ENCODE data around the gene GCAT.

GCAT gene

DNA sequence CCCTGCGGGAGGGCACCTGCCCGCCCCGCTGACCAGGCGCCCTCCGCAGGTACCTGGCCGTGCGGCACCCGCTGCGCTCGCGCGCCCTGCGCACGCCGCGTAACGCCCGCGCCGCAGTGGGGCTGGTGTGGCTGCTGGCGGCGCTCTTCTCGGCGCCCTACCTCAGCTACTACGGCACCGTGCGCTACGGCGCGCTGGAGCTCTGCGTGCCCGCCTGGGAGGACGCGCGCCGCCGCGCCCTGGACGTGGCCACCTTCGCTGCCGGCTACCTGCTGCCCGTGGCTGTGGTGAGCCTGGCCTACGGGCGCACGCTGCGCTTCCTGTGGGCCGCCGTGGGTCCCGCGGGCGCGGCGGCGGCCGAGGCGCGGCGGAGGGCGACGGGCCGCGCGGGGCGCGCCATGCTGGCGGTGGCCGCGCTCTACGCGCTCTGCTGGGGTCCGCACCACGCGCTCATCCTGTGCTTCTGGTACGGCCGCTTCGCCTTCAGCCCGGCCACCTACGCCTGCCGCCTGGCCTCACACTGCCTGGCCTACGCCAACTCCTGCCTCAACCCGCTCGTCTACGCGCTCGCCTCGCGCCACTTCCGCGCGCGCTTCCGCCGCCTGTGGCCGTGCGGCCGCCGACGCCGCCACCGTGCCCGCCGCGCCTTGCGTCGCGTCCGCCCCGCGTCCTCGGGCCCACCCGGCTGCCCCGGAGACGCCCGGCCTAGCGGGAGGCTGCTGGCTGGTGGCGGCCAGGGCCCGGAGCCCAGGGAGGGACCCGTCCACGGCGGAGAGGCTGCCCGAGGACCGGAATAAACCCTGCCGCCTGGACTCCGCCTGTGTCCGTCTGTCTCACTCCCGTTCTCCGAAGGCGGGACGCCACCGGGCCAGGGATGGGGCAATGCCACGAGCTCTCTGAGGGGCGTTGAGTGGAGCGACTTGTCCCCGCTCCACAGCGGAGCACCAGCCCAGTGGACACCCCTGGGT is 17.2 kb downstream of the GCAT start:
- peak overlapping the region; percentile 5 to 24 for H3K4me3 ChIP-seq (replicated peaks in 1 of 2; ENCODE audit: low read depth in 2 of 2, low read length in 2 of 2)
- DNase-seq (ENCODE audit: low read depth in 2 of 2) = no peak
- TF ChIP-seq, protein P1, sequence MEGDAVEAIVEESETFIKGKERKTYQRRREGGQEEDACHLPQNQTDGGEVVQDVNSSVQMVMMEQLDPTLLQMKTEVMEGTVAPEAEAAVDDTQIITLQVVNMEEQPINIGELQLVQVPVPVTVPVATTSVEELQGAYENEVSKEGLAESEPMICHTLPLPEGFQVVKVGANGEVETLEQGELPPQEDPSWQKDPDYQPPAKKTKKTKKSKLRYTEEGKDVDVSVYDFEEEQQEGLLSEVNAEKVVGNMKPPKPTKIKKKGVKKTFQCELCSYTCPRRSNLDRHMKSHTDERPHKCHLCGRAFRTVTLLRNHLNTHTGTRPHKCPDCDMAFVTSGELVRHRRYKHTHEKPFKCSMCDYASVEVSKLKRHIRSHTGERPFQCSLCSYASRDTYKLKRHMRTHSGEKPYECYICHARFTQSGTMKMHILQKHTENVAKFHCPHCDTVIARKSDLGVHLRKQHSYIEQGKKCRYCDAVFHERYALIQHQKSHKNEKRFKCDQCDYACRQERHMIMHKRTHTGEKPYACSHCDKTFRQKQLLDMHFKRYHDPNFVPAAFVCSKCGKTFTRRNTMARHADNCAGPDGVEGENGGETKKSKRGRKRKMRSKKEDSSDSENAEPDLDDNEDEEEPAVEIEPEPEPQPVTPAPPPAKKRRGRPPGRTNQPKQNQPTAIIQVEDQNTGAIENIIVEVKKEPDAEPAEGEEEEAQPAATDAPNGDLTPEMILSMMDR (IDR thresholded peaks at IDR 0.05; ENCODE audit: low read depth, low read length) = no peak

DNA sequence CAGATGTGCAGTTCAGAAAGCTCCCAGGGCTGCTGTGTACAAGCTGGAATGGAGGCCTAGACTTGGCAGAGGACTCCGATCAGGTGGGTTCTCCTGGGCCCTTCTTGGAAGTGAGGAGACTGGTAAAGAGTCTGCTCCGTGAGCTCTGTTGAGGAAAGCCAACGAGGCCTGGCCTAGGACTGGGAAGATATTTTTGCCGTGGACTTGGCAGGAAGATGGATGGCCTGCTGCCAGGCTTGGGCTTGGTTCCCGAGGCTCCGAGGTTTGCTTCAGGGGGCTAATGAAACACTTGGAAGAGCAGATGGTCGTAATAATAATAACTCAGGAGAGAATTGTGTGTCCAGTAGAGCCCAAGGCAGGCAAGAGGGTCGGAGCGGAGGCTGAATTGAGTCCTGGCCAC is 19.3 kb downstream of the GCAT start:
- peak in 1 of 2 donors; percentile 69 for DNase-seq (ENCODE audit: low read depth in 2 of 2)
- no peak overlapping the region for H3K4me3 ChIP-seq (replicated peaks in 1 of 2; ENCODE audit: low read depth in 2 of 2, low read length in 2 of 2)
- TF ChIP-seq, protein P1 (IDR thresholded peaks at IDR 0.05; ENCODE audit: low read depth, low read length) = no peak

DNA sequence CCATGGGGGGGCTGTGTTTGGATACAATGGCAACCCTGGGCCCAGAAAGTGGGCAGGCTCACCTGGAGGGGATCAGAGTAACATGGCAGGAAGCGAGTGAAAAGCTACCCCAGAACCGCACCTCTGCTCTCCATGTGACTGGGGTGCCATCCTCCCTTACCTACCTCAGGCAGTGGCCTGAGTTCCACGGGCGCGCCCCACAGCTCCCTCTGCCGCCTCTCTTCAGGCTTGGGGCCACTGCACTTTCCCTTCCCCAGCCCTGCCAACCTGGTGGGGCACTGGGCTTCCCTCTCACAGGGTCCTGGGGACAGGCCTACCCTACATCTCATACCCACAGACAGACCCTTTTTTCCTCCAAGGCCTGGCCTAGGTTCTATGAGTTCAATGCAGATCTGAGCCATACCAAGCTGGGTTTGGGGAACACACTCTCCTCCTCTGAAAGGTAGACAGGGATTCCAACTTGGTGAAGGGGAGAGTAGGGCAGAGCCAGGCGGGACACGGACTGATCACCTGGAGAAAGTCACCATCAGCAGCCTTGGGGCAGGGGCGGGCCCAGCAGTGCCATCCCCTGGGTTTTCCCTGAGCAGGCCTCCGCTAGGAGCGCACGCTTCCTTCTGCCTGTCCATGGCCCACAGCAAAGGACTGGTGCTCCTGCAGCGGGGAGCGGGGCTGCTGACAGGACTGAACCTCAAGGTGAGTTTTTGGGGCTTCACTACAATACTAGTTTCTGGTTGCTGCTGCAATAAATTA is 22.5 kb downstream of the GCAT start:
- no peak overlapping the region for H3K4me3 ChIP-seq (replicated peaks in 1 of 2; ENCODE audit: low read depth in 2 of 2, low read length in 2 of 2)
- TF ChIP-seq, protein P1 (IDR thresholded peaks at IDR 0.05; ENCODE audit: low read depth, low read length) = no peak
- no peak for DNase-seq (ENCODE audit: low read depth in 2 of 2)

DNA sequence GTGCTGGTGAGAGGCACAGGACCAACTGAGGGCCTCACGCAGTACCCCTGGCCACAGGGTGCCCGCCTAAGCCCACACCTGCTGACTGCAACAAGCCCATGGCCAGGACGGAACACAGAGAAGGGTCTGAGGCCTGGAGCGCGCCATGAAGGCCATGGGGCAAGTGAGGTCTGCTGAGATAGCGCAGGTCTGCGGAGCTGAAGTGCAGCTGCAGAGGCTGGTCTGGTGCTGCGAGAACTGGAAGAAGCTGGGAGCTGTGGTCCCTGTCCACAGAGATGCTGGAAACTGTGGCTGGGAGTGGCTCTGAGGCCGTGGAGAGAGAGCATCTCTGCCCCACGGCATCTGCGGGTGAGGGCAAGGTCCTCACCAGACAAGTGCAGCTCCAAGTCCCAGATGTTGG is 23.7 kb downstream of the GCAT start:
- no peak for DNase-seq (ENCODE audit: low read depth in 2 of 2)
- TF ChIP-seq, protein P1 (IDR thresholded peaks at IDR 0.05; ENCODE audit: low read depth, low read length) = no peak
- H3K4me3 ChIP-seq (replicated peaks in 1 of 2; ENCODE audit: low read depth in 2 of 2, low read length in 2 of 2) = no peak overlapping the region

DNA sequence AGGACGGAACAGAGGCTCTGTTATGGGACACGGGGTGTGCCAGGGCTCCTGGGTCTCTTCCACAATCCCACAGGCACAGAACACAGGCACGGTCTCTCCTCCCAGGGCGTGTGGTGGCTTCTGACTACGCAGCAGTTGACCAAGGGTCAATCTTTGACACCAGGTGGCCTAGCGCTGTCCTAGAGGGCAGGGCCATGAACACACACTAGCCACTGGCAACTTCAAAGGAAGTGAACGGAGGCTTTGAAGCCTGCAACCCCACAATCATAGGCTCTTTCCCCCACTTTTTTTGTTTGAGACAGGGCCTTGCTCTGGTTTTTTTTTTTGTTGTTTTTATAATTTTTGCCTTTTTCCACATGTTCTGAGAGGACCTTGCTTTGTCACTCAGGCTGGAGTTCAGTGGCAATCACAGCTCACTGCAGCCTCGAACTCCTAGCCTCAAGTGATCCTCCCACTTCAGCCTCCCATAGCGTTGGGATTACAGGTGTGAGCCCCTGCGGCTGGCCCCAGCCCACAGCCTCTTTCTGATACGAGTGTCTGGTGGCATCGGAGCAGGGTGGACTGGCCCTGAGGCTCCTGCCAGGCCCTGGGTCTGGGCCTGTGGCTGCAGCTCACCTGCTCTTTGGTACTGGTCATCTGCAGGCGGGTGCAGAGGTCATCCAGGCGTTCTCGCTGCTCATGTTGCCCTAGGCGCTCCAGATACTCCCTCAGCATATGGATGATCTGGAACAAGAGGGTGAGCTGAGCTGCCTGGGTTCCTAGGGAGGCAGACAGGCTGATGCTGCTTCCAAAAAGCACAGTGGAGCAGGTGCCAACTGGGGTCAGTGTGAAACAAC is 24.5 kb downstream of the GCAT start:
- DNase-seq (ENCODE audit: low read depth in 2 of 2) = no peak
- TF ChIP-seq, protein P1 (IDR thresholded peaks at IDR 0.05; ENCODE audit: low read depth, low read length) = no peak
- no peak overlapping the region for H3K4me3 ChIP-seq (replicated peaks in 1 of 2; ENCODE audit: low read depth in 2 of 2, low read length in 2 of 2)

All from cardiac fibroblast (primary cell).